Colonic mucosa (tissue), 4 donors: Measurements from ENCODE around the gene GPATCH1. TPM values are rescaled to one million over a fixed set of nuclear protein-coding genes. Genes with fewer than 3 reads are reported as not detected.
"Not testable (repeated sequence)": the region's sequence is repeated elsewhere in the genome, so short reads cannot be mapped to it uniquely, and the experiment has no call there.

Source experiments
- DNase-seq: peaks from one replicate; pipeline ENCODE4 v3.0.0-alpha.2; 2020
- H3K27ac ChIP-seq: fragments of 200-600 bp; one replicate; pipeline ENCODE4 v1.8.0; 2021
- H3K27me3 ChIP-seq: fragments of 200-600 bp; one replicate; pipeline ENCODE4 v1.8.0; 2021
- H3K36me3 ChIP-seq: fragments of 200-600 bp; one replicate; pipeline ENCODE4 v1.8.0; 2021
- H3K4me1 ChIP-seq: fragments of 200-600 bp; one replicate; pipeline ENCODE4 v1.8.0; 2021; ENCODE audit warnings: mild to moderate bottlenecking
- H3K4me3 ChIP-seq: fragments of 200-600 bp; one replicate; pipeline ENCODE4 v1.8.0; 2021
- H3K9ac ChIP-seq, 2 donors: one replicate each; pipeline ENCODE4 v1.7.0; 2013; ENCODE audit warnings: control low read depth in 2 of 2, low read depth in 2 of 2, low read length in 2 of 2
- H3K9me3 ChIP-seq: fragments of 200-600 bp; one replicate; pipeline ENCODE4 v1.8.0; 2021
- CTCF ChIP-seq: fragments of 200-600 bp; IDR thresholded peaks from one replicate; pipeline ENCODE4 v1.8.0; 2022; ENCODE audit warnings: antibody characterized with exemption, mild to moderate bottlenecking
- intact Hi-C: fragments of 100-400 bp; cut with DNase I; formaldehyde crosslinking; loops from one replicate; pipeline ENCODE4 v1.14.1; 2022
- total RNA-seq, 2 donors: library from RNA; stranded (reverse); fragmentation: NEBNext Ultra II Directional in 1 of 2; extraction: Animal tissue kit (Norgen Biotek cat#: 25700) in 1 of 2; gene quantifications; one replicate each; pipeline ENCODE4 v1.2.1, GENCODE V29; 2021
- donor health status: healthy.
- donor health status: DM: no; HTN: no; CAD: no.
- donor health status: DM: no; HTN: no; CAD: no.

GPATCH1 gene
- total RNA-seq, 2 donors from 2014 or later = 10.0 to 10.9 TPM

- Histone ChIP-seq H3K4me1 (peaks cover 13% of the 10 kb centered on the region), H3K36me3 (no peaks in the 10 kb centered on the region)
These were observed 41.8 kb upstream of the GPATCH1 start for GRCh38 chr19:33039108-33039599.

GRCh38 chr19:33039815-33040214 is 41.2 kb upstream of the GPATCH1 start:
- H3K9ac ChIP-seq = no peak overlapping the region
- no peaks in the 10 kb centered on the region for H3K9me3 ChIP-seq
- no peak for DNase-seq
- H3K27ac ChIP-seq = no peak overlapping the region
- H3K4me1 ChIP-seq = peaks cover 13% of the 10 kb centered on the region
- intact Hi-C loops = no loop called here
- no peaks in the 10 kb centered on the region for H3K27me3 ChIP-seq
- H3K4me3 ChIP-seq = no peak overlapping the region
- H3K36me3 ChIP-seq = no peaks in the 10 kb centered on the region
- no peak for TF ChIP-seq CTCF

More at GRCh38 chr19:33039108-33039599, 41.8 kb upstream of the GPATCH1 start:
- Histone ChIP-seq H3K4me3 (no peak overlapping the region), H3K27ac (no peak overlapping the region), H3K27me3 (no peaks in the 10 kb centered on the region), H3K9ac (peak overlapping the region in 1 of 2 donors; percentile 13), H3K9me3 (no peaks in the 10 kb centered on the region)
- no peak for TF ChIP-seq CTCF
- DNase-seq = no peak
- intact Hi-C loops = no loop called here

- Histone ChIP-seq H3K9ac (peak overlapping the region in 1 of 2 donors; percentile 66), H3K36me3 (no peaks in the 10 kb centered on the region), H3K4me3 (no peak overlapping the region), H3K27ac (peak overlapping the region; percentile 79), H3K4me1 (peaks cover 13% of the 10 kb centered on the region), H3K27me3 (no peaks in the 10 kb centered on the region), H3K9me3 (no peaks in the 10 kb centered on the region)
- intact Hi-C loops = no loop called here
- DNase-seq = peak; percentile 83
- no peak for TF ChIP-seq CTCF
These were observed 39.8 kb upstream of the GPATCH1 start for GRCh38 chr19:33040994-33041827.

GRCh38 chr19:33041828-33042160 is 39.2 kb upstream of the GPATCH1 start:
- Histone ChIP-seq H3K27ac (peak overlapping the region; percentile 79), H3K4me1 (peaks cover 15% of the 10 kb centered on the region), H3K9ac (peak overlapping the region in 1 of 2 donors; percentile 66)
- H3K4me3 ChIP-seq, H3K9me3 ChIP-seq, H3K27me3 ChIP-seq, H3K36me3 ChIP-seq, intact Hi-C loops: not testable (repeated sequence)
- DNase-seq = peak; percentile 49

GRCh38 chr19:33047422-33047821 is 33.6 kb upstream of the GPATCH1 start:
- DNase-seq = peak; percentile 92
- Histone ChIP-seq H3K4me1 (peaks cover 17% of the 10 kb centered on the region), H3K4me3 (no peak overlapping the region), H3K9me3 (no peaks in the 10 kb centered on the region), H3K9ac (peak overlapping the region in 1 of 2 donors; percentile 64), H3K27ac (peak overlapping the region; percentile 78), H3K27me3 (no peaks in the 10 kb centered on the region), H3K36me3 (no peaks in the 10 kb centered on the region)
- TF ChIP-seq CTCF = no peak
- intact Hi-C loops = no loop called here
